HEK293 (cell line): Measurements from ENCODE around the gene TSPYL6.

Experiments
- TRIM28 ChIP-seq: IDR thresholded peaks from 2 replicates; pipeline ENCODE4 v1.6.1; 2011; ENCODE audit warnings: low read length, control low read depth, borderline replicate concordance
- ZBTB21 ChIP-seq: fragments of 450-650 bp; formaldehyde crosslinking; IDR thresholded peaks from 2 replicates; pipeline ENCODE4 v1.5.1; 2017; ENCODE audit warnings: missing biosample characterization, missing genetic modification characterization
- ZFP41 ChIP-seq: fragments of 450-650 bp; formaldehyde crosslinking; IDR thresholded peaks from 2 replicates; pipeline ENCODE4 v1.5.1; 2016; ENCODE audit warnings: missing biosample characterization, missing genetic modification characterization, borderline replicate concordance
- ZNF121 ChIP-seq: fragments of 450-650 bp; formaldehyde crosslinking; IDR thresholded peaks from 2 replicates; pipeline ENCODE4 v1.5.1; 2016; ENCODE audit warnings: missing biosample characterization, missing genetic modification characterization
- ZNF670 ChIP-seq: fragments of 450-650 bp; formaldehyde crosslinking; IDR thresholded peaks from 2 replicates; pipeline ENCODE4 v1.5.1; 2016; ENCODE audit warnings: missing biosample characterization, missing genetic modification characterization, low read depth
- ZSCAN23 ChIP-seq: fragments of 450-650 bp; formaldehyde crosslinking; IDR thresholded peaks from 2 replicates; pipeline ENCODE4 v1.5.1; 2016; ENCODE audit warnings: missing biosample characterization, missing genetic modification characterization
- ZSCAN4 ChIP-seq: fragments of 450-650 bp; formaldehyde crosslinking; IDR thresholded peaks from 2 replicates; pipeline ENCODE4 v1.5.1; 2017; ENCODE audit warnings: missing biosample characterization, missing genetic modification characterization

- no peak for TF ChIP-seq ZFP41
- no peak for TF ChIP-seq ZSCAN4 (tag by site-specific recombination)
- TF ChIP-seq ZSCAN23 (tag by site-specific recombination) = no peak
- no peak for TF ChIP-seq ZNF121 (tag by site-specific recombination)
- TF ChIP-seq ZNF670 (tag by site-specific recombination) = no peak
- no peak for TF ChIP-seq TRIM28
- TF ChIP-seq ZBTB21 = no peak
Observed at GRCh38 chr2:54285451-54285850, 29.4 kb upstream of the TSPYL6 start.
